ENCODE measurements around the gene TBC1D30.
"Not testable (repeated sequence)": the region's sequence is repeated elsewhere in the genome, so short reads cannot be mapped to it uniquely, and the experiment has no call there.

TBC1D30 gene

GRCh38 chr12:64806173-64806572 is 18.3 kb upstream of the TBC1D30 start:
- no peak for DNase-seq

- DNase-seq, result no peak
Observed at GRCh38 chr12:64806593-64807460, 17.6 kb upstream of the TBC1D30 start.

- DNase-seq, result no peak
Observed at GRCh38 chr12:64808110-64808509, 16.3 kb upstream of the TBC1D30 start.

GRCh38 chr12:64810831-64811230 is 13.6 kb upstream of the TBC1D30 start:
- DNase-seq, result no peak

- no peak for DNase-seq
Observed at GRCh38 chr12:64813723-64814122, 10.7 kb upstream of the TBC1D30 start.

GRCh38 chr12:64814432-64814831 is 10.0 kb upstream of the TBC1D30 start:
- DNase-seq, result no peak

- no peak for DNase-seq
Observed at GRCh38 chr12:64819816-64820402, 4.5 kb upstream of the TBC1D30 start.

- no peak for DNase-seq
Observed at GRCh38 chr12:64820593-64820992, 3.9 kb upstream of the TBC1D30 start.

- DNase-seq, result no peak
Observed at GRCh38 chr12:64821116-64821630, 3.3 kb upstream of the TBC1D30 start.

- DNase-seq, result no peak
Observed at GRCh38 chr12:64824130-64824499, 332 bp upstream of the TBC1D30 start.

GRCh38 chr12:64825143-64826021 is 935 bp downstream of the TBC1D30 start:
- DNase-seq, result no peak

GRCh38 chr12:64826234-64826633 is 1.8 kb downstream of the TBC1D30 start:
- DNase-seq, result no peak

- no peak for DNase-seq
Observed at GRCh38 chr12:64828713-64829112, 4.3 kb downstream of the TBC1D30 start.

- no peak for DNase-seq
Observed at GRCh38 chr12:64833928-64834327, 9.5 kb downstream of the TBC1D30 start.

- no peak for DNase-seq
Observed at GRCh38 chr12:64835901-64836300, 11.5 kb downstream of the TBC1D30 start.

- DNase-seq, result no peak
Observed at GRCh38 chr12:64836856-64837255, 12.4 kb downstream of the TBC1D30 start.

GRCh38 chr12:64837427-64837826 is 13.0 kb downstream of the TBC1D30 start:
- DNase-seq, result no peak

GRCh38 chr12:64840119-64840518 is 15.7 kb downstream of the TBC1D30 start:
- no peak for DNase-seq

- no peak for DNase-seq
Observed at GRCh38 chr12:64840949-64841717, 16.7 kb downstream of the TBC1D30 start.

- not testable (repeated sequence) for DNase-seq
Observed at GRCh38 chr12:64848409-64848808, 24.0 kb downstream of the TBC1D30 start.

GRCh38 chr12:64858882-64859605 is 34.6 kb downstream of the TBC1D30 start:
- DNase-seq, result no peak

All from NCI-H1048 (cell line).